Glomerular visceral epithelial cell (primary cell): Measurements from ENCODE around the gene SELENOP.
"Not testable (repeated sequence)": the region's sequence is repeated elsewhere in the genome, so short reads cannot be mapped to it uniquely, and the experiment has no call there.

Experiments used
- DNase-seq: peaks from one replicate; pipeline ENCODE4 v3.0.0-alpha.2; 2016; ENCODE audit errors: extremely low spot score

The SELENOP gene

GRCh38 chr5:42826757-42827515, 15.2 kb upstream of the SELENOP start:
- no peak for DNase-seq

DNA sequence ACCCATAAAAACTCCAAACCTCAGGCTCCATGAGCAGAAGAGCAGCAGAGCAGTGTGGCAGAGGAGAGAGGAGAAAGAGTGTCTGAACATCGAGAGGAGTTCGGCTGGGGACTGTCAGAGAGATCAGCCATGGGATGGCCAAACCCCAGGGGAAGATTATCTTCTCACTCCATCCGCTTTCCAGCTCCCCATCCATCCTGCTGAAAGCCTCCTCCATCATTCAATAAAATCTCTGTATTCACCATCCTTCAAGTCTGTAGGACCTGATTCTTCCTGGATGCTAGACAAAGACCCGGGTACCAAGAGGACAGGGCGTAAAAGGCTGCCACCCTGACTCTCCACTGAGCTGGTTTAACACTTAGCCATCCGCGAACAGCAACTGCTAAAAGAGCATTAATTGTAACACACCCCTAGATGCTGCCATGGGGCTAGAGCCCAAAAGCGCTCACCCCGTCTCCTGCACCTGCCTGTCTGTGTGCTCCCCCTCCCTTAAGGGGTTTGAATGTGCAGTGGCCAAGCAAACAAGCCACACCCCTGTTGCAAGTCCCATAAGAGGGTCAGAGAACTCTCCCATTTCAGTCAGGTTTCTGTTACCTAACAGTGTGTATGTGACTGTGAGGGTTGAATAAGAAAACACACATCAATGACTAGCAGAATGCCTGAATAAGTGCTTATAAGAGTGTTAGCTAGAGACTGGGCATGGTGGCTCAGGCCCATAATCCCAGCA, 13.9 kb upstream of the SELENOP start:
- DNase-seq, result no peak

GRCh38 chr5:42824347-42824976, 12.8 kb upstream of the SELENOP start:
- DNase-seq, result no peak

GRCh38 chr5:42822548-42822947, 10.9 kb upstream of the SELENOP start:
- no peak for DNase-seq

DNA sequence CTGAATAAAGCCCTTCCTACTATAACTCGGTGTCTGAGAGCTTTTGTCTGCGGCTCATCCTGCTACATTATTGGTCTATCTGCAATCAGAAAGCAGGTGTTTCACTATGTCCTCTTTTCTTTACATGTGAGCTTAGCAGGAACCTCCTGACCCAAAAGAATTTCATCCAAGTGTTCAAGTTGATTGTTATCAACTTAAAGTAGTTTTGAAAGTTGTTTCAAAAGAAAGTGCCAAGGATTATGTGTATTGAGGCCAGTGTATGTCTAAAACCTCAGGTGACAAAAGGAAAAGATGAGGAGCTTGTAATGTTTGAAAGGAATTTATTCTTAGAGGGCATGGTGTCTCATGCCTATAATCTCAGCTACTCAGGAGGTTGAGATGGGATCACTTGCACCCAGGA, 8.1 kb upstream of the SELENOP start:
- no peak for DNase-seq

DNA sequence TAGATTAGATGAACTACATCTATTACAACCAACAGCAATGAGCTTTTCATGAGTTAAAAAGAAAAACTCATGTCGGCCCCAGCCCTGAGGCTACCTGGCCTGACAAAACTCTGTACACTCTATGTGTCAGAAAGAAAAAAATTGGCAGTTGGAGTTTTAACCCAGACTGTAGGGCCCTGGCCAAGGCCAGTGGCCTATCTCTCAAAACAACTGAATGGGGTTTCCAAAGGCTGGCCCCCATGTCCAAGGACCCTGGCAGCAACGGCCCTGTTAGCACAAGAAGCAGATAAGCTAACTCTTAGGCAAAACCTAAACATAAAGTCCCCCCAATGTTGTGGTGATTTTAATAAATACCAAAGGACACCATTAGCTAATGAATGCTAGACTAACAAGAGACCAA, 4.9 kb upstream of the SELENOP start:
- not testable (repeated sequence) for DNase-seq

DNA sequence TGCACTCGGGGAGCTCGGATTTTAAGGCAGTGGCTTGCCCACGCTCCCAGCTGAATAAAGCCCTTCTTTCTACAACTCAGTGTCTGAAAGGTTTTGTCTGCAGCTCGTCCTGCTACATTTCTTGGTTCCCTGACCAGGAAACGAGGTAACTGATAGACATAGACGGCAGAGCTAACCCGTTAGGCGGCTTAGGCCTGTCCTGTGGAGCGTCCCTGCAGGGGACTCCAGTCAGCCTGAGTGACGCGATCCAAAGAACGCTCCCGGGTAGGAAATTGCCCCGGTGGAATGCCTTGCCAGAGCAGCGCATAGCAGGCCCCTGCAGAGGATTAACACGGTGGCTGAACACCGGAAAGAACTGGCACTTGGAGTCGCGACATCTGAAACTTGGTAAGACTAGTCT, 1.8 kb upstream of the SELENOP start:
- no peak for DNase-seq

DNA sequence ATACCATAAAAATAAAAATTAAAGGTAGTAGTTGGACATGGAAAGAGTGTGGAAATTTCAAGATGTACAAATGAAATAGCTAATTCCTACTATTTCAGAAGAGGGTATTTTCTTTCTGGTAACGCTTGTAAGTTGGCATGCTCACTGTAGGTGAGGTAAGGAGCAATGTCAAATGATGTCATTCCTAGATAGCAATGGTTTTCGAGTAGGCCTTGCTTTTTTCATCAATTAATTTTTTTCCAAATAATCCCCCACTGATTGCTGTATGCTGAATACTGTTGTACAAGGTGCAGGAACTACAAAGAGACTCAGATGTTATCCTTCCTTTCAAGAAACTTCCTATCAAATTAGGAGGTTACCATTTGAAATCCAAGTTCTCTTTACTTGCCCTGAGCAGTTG, 928 bp upstream of the SELENOP start:
- no peak for DNase-seq

DNA sequence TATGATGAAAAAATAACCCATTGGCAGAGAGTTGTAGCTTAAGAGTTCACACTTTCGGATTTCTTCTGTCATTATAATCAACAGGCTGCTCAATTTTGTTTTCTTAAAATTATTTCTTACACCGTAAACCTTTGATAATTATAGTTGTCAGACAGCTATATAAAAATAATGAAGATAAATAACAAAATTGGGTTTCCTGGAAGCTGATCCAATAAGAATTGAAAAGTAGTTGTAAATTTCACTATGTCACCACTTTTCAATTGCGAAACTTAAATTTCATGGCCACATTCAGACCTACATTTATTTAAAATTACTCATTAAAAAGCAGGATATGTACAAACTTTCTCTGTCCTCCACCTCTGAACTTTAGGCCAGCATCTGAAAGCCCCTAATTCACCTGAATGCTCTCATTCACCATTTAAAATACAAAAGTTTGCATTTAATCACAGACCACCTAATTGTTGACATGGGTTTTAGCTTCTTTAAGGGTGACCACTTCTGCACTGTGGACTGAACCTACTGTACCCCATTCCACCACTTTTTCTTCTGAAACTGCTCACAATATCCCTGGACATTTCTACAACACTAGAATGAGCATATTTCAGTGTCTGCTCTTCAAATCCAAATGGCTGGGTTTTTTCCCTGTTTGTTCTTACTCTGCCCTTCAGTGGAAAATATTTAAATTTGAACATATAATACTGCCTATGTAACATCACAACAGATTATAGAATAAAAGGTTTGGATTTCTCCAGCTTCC, 680 bp downstream of the SELENOP start:
- no peak for DNase-seq

- DNase-seq, result no peak
These were observed 2.6 kb downstream of the SELENOP start for GRCh38 chr5:42808888-42809611.

GRCh38 chr5:42807722-42808447, 3.8 kb downstream of the SELENOP start:
- no peak for DNase-seq

DNA sequence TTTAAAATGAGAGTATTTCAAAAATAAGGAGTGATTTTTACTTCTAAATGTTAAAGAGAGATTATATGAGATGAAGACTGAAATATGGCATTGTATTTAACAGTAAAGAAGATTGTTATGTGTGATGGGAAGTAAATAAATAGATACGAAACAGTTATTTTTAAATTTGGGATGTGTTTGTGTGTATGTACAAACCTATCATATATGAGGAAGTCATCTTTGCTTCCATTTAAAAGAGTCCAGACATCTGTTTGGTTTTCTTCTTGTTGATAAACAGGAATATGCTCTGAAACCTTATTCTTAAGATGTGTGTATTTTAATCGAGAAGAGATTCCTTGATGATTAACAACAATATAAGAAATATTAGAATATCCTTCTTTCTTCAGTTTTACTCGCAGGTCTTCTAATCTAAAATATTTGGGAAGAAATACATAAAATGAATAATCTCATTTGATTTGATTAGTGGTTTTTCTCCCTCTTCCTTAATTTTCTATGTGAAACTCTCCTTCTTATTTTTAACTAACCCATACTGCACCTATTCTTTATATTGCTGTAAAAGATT, 4.9 kb downstream of the SELENOP start:
- no peak for DNase-seq

DNA sequence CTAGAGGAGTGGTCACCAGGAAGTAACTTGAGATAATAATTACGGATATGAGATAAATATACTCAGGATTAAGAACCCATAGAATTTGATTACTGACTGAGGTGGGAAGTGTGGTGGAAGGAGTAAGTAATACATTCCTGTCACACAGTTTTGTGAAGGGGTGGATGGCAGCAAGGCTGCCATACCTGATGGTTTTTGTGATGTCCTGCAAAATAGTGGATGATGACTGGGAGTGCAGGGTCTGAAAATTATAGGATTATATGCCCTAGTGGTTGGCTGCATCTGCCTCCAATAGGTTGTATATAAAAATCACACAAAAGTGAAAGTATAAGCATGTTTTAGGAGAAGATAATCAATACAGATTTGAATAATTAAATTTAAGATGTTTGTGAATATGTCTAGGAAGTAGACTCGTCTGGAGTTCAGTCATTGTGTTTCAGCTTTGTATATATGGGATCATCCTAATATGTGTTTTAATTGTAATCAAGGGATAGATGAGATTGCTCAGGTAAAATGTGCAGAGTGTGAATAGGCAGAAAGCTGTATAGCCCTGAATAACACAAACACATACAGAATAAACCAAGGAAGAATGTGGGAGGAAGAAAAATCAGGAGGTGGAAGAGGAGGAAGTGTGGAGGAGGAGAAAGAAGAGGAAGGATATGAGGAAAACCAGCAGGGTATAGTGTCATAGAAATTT, 5.5 kb downstream of the SELENOP start:
- no peak for DNase-seq

DNA sequence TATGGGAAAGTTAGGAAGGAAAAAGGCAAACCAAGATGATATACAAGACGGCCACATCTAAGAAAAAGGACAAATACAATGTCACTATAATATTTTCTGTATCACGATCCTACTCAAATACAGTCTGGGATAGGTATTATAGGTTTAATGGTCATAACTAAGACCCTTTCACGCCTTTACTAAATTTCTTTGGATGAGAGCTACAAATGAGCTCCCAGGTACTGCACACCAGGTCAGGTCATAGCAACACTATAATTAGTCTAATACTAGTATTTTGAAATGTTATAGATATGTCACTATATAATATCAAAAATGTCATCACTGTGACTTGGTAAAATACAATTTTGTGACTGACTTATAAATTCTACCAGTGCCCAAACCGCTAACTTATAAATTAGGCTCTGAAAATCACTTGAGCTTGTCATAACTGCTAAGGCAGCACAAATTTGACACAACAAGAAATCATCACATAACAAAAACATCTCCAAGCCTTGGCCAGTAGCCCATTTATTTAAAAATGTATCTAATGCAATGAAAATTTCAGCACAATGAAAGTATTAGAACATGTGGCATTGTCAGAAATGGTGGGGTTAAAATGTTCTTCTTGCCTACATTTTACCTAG, 6.9 kb downstream of the SELENOP start:
- DNase-seq, result no peak

GRCh38 chr5:42801516-42802166, 10.1 kb downstream of the SELENOP start:
- no peak for DNase-seq

- no peak for DNase-seq
These were observed 10.9 kb downstream of the SELENOP start for GRCh38 chr5:42800748-42801330.

GRCh38 chr5:42799668-42800114, 12.0 kb downstream of the SELENOP start:
- no peak for DNase-seq

- no peak for DNase-seq
These were observed 12.5 kb downstream of the SELENOP start for GRCh38 chr5:42799241-42799608.
